Measurements from ENCODE around the gene GLRX5.
A peak's percentile ranks its signal among the peaks of the same experiment; 100 is the strongest.

Gene GLRX5

DNA sequence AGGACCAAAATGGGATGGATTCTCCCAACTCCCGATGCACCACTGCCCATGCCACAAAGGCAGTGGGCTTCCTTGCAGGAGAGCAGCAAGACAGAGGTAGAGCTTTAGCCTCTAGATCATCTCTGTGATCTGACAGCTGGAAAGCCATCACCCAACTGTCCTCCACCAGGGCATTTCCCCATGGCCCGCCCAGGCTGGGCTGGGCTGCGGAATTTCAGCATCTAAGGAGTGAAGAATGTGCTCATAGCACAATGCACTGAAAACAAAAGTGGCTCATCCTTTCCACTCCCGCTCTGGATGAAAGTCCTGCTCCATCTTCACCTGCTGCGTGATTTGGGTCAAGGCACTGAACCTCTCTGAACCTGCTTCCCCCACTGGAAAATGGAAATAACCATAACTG, 24.0 kb upstream of the GLRX5 start:
- no peak for TF ChIP-seq CTCF (conservative IDR thresholded peaks at IDR 0.05; ENCODE audit: low read depth, low read length)
- no peak overlapping the region for H3K4me3 ChIP-seq (ENCODE audit: low read length)
- no peak for DNase-seq (ENCODE audit: low read depth)

DNA sequence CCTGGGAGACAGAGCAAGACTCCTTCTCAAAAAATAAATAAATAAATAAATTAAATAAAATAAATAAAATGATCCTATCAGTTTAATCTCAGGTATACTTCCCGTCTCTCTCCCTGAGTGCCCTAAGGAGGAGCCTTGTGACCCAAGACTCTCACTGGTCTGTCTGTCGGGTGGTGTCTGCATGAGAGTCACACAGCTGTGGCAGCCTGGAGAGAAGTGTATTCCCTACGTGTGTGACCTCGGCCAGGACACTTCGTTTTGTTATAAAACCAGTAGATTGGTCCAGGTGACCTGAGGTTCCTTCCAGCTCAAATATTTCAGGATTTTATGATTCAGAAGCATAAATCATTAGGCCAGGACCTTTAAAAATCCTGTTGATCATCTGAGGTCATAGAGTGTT, 23.2 kb upstream of the GLRX5 start:
- TF ChIP-seq CTCF (conservative IDR thresholded peaks at IDR 0.05; ENCODE audit: low read depth, low read length), result no peak

DNA sequence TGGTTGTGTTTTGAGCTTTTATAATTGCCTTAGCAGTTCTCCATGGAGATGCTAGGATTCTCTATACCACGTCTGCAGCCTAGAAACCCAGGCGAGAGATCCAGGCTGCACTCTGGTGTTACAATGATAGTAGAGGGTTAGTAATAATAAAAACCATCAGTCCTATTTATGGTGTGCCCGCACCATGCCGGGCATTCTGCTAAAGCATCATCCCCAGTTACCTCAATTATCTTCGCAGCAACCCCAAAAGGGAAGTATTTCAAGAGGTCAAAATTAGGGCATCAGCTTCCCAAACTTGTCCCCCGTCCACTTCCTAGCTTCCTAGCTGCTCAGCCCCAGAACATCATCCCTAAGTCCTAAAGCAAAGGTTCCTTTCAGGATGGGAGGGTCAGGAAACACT, 21.6 kb upstream of the GLRX5 start:
- no peak overlapping the region for H3K4me3 ChIP-seq (ENCODE audit: low read length)
- no peak for DNase-seq (ENCODE audit: low read depth)
- no peak for TF ChIP-seq CTCF (conservative IDR thresholded peaks at IDR 0.05; ENCODE audit: low read depth, low read length)

More for the DNA sequence above, 23.2 kb upstream of the GLRX5 start:
- no peak overlapping the region for H3K4me3 ChIP-seq (ENCODE audit: low read length)
- DNase-seq (ENCODE audit: low read depth), result no peak

DNA sequence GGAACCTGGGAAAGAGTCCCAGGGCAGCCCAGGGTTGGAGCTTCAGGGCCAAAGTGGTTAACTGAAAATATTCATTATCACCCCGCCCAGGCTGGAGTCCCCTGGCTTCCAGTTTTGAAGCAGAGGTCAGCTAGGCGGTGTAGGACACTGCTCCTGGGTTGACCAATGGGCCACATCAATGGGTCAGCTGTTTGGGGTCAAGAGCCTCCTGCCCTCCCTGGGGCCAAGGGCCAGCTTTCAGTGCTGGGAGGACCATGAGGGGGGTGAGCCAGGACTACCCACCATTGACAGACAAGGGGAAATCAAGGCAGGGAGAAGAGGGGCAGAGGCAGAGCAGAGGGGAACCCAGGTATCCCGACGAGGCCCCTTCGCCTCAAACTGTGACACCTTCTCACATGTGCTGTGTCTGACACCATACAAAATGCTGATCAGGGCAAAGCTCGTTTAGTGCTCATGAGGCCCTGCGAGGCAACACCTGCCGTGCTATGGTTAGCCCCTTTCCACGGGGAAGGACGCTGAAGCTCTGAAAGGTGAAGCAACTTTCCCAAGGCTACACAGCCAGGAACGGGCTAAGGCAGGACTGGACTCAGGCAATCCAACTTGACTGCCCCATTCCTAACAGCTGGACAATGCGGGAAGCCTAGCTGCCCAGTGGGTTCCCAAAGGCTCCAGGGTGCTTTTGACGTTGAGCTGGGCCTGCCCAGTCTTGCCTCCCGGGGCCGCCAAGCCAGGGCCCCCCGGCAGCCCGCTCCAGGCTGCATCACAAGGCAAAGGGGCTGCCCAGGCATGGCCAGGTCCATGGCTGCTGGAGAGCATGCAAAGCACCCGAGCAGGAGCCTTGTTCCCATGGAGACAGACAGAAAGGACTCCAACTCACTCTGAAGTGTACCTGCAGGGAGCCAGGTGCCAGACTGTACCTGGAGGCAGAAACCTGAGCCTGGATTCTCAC, 20.4 kb upstream of the GLRX5 start:
- H3K4me3 ChIP-seq (ENCODE audit: low read length), result no peak overlapping the region
- no peak for TF ChIP-seq CTCF (conservative IDR thresholded peaks at IDR 0.05; ENCODE audit: low read depth, low read length)
- DNase-seq (ENCODE audit: low read depth), result no peak

DNA sequence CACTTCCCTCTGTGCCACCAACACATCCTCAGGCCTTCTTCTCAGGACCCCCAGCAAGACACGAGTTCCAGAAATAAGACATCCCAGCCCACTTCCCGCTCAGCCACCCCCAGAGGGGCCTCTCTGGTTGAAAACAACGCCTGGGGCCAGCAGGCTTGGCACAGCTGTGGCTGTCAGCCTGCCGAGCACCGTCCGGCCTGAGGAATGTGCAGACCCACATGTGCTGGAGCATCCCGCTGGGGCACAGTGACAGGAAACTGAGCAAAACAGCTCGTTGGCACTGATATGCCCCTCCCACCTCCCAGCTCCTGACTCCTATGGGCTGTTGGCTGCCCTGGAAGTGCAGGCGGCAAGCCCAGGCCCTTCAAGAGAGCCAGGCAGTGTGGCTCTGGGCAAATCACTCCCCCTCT, 19.8 kb upstream of the GLRX5 start:
- no peak for TF ChIP-seq CTCF (conservative IDR thresholded peaks at IDR 0.05; ENCODE audit: low read depth, low read length)
- DNase-seq (ENCODE audit: low read depth), result no peak
- H3K4me3 ChIP-seq (ENCODE audit: low read length), result no peak overlapping the region

- DNase-seq (ENCODE audit: low read depth), result no peak
Observed at GRCh38 chr14:95515596-95516552, 19.0 kb upstream of the GLRX5 start.

More at GRCh38 chr14:95515596-95516552, 19.0 kb upstream of the GLRX5 start:
- H3K4me3 ChIP-seq (ENCODE audit: low read length), result peak overlapping the region; percentile 49
- peak; percentile 36 for TF ChIP-seq CTCF (conservative IDR thresholded peaks at IDR 0.05; ENCODE audit: low read depth, low read length)
